Psoas muscle (tissue), 8 donors: Measurements from ENCODE around the gene ZNF839. TPM values are rescaled to one million over a fixed set of nuclear protein-coding genes. Genes with fewer than 3 reads are reported as not detected.
A peak's percentile ranks its signal among the peaks of the same experiment; 100 is the strongest.

Source experiments
- ATAC-seq, 4 donors: fragments of 200-7000 bp; cut with Tn5 transposase; one replicate each; pipeline ENCODE4 v1.9.1; 2020; ENCODE audit warnings: moderate library complexity in 3 of 4, mild to moderate bottlenecking in 2 of 4
- DNase-seq, 2 donors: peaks; one replicate each; pipeline ENCODE4 v3.0.0-alpha.2; 2020
- H3K27ac ChIP-seq: fragments of 200-600 bp; one replicate; pipeline ENCODE4 v1.8.0; 2022
- H3K27me3 ChIP-seq, 3 donors: fragments of 200-600 bp in 1 of 3; one replicate each; pipeline versions ENCODE4 v1.6.1 to v1.8.0; 2013 to 2022; ENCODE audit warnings: low read length in 2 of 3, mild to moderate bottlenecking in 2 of 3, moderate library complexity in 1 of 3; ENCODE audit not compliant: insufficient read depth in 3 of 3
- H3K36me3 ChIP-seq, 2 donors: fragments of 200-600 bp in 1 of 2; one replicate each; pipeline versions ENCODE4 v1.6.1 to v1.8.0; 2013 to 2022; ENCODE audit warnings: low read depth in 1 of 2, mild to moderate bottlenecking in 1 of 2, moderate library complexity in 1 of 2; ENCODE audit not compliant: insufficient read depth in 1 of 2
- H3K4me1 ChIP-seq: fragments of 200-600 bp; one replicate; pipeline ENCODE4 v1.8.0; 2022
- H3K4me3 ChIP-seq: fragments of 200-600 bp; one replicate; pipeline ENCODE4 v1.8.0; 2022; ENCODE audit warnings: mild to moderate bottlenecking
- H3K9me3 ChIP-seq: fragments of 200-600 bp; one replicate; pipeline ENCODE4 v1.8.0; 2022
- CTCF ChIP-seq: fragments of 200-600 bp; IDR thresholded peaks from one replicate; pipeline ENCODE4 v1.8.0; 2022; ENCODE audit warnings: antibody characterized with exemption
- WGBS, 3 donors: extraction: QIAGEN DNeasy Blood & Tissue Kit; methylation state at CpG; one replicate each; pipeline versions ENCODE4 v1.1.6 to v1.1.7; 2013; 5-methylcytosine and 5-hydroxymethylcytosine counted together
- intact Hi-C, 2 donors: fragments of 100-400 bp; cut with DNase I; formaldehyde crosslinking; loops; one replicate each; pipeline versions ENCODE4 v1.11.0 to v1.14.2; 2022
- long read RNA-seq, 2 donors: library from polyadenylated mRNA; unstranded; transcript quantifications; one replicate each; pipeline ENCODE4 v2.0.0, GENCODE V29; 2021
- polyA plus RNA-seq, 3 donors: library from polyadenylated mRNA; stranded (reverse); fragments of 200-250 nt; gene quantifications; one replicate each; pipeline ENCODE4 v1.2.3, GENCODE V29; 2013
- total RNA-seq, 4 donors: library from RNA; stranded (reverse); fragmentation: NEBNext Ultra II Directional in 2 of 4; extraction: Animal tissue kit (Norgen Biotek cat#: 25700) in 2 of 4; gene quantifications; one replicate each; pipeline versions ENCODE4 v1.2.1 to v1.2.4, GENCODE V29; 2021 to 2023
- donor health status: healthy with polysubstance abuse.
- donor health status: DM: no; HTN: no; CAD: no; lungs with moderate emphysema.
- donor health status: Bipolar disorder and iron deficiency.
- donor health status: healthy.
- donor health status: DM: yes; HTN: yes; CAD: no.
- donor health status: DM: no; HTN: no; CAD: no.
- donor health status: DM: no; HTN: no; CAD: no.
- donor health status: DM: yes; HTN: yes; CAD: no.

Gene ZNF839
- total RNA-seq (10 to 100 TPM in 3 of 4 donors, 1 to 10 TPM in 1; 8.5 to 18.2 (median 12.3) TPM), polyA plus RNA-seq (1 to 10 TPM; 4.6 to 10.0 (median 7.2) TPM)
- long read RNA-seq, donor 1, transcript ZNF839-202 (8 exons, 2,987 nt): major isoform, 7 of 22 reads
- long read RNA-seq, donor 1, partial matches to known transcripts: 3 of 22 reads
- long read RNA-seq, donor 1, other reads (novel, unspliced or antisense): 12 of 22 reads
- long read RNA-seq, donor 2, transcript ZNF839-202 (8 exons, 2,987 nt): major isoform, 39 of 54 reads
- long read RNA-seq, donor 2, partial matches to known transcripts: 3 of 54 reads
- long read RNA-seq, donor 2, other reads (novel, unspliced or antisense): 12 of 54 reads

GRCh38 chr14:102319351-102320032 lies at the start of gene ZNF839:
ZNF839 (plus strand) TSS chr14:102319746; CDS start chr14:102319766, 20 bp downstream.
- Histone ChIP-seq H3K36me3 (peaks cover 0 to 10% of the 10 kb centered on the region in 2 donors), H3K4me1 (peaks cover 32% of the 10 kb centered on the region), H3K27ac (peak within 1 kb of the TSS; percentile 99), H3K27me3 (no peaks in the 10 kb centered on the region), H3K9me3 (no peaks in the 10 kb centered on the region), H3K4me3 (peak within 1 kb of the TSS; percentile 85)
- intact Hi-C loops: loop anchor here (2.0 to 10.0 kb wide), 4 partner anchors 43 to 355 kb away; partner anchors contain the start of genes DYNC1H1 (in 2 of the 2), CINP (in 1 of the 2), HSP90AA1 (in 1 of the 2) and TECPR2 (in 1 of the 2)
- WGBS, 3 donors: 0 to 1% (median 0%) methylated on average over 38 to 71 of the region's 71 CpGs
- TF ChIP-seq CTCF: no peak
- ATAC-seq (peak; percentile 65 to 66 (median 66)), DNase-seq (peak; percentile 94 to 98)

GRCh38 chr14:102272392-102272791 lies 47.2 kb upstream of the ZNF839 start:
- Histone ChIP-seq H3K27me3 (no peaks in the 10 kb centered on the region), H3K4me3 (no peak overlapping the region), H3K4me1 (no peaks in the 10 kb centered on the region), H3K27ac (no peak overlapping the region), H3K36me3 (no peaks in the 10 kb centered on the region), H3K9me3 (no peaks in the 10 kb centered on the region)
- ATAC-seq (no peak), DNase-seq (no peak)
- WGBS, 3 donors: 94 to 96% (median 95%) methylated on average over 5 of the region's 5 CpGs
- TF ChIP-seq CTCF: no peak
- intact Hi-C loops: no loop called here

- H3K27me3 ChIP-seq: no peaks in the 10 kb centered on the region
Observed at GRCh38 chr14:102275866-102276265, 43.7 kb upstream of the ZNF839 start.

GRCh38 chr14:102277874-102278630 lies 41.5 kb upstream of the ZNF839 start:
- intact Hi-C loops: no loop called here
- Histone ChIP-seq H3K27ac (no peak overlapping the region), H3K4me1 (peaks cover 9% of the 10 kb centered on the region), H3K9me3 (no peaks in the 10 kb centered on the region), H3K27me3 (no peaks in the 10 kb centered on the region), H3K4me3 (no peak overlapping the region), H3K36me3 (no peaks in the 10 kb centered on the region)
- WGBS, 3 donors: 35 to 54% (median 38%) methylated on average over 7 of the region's 7 CpGs
- ATAC-seq: peak in 1 of 4 donors; percentile 21
- DNase-seq: no peak
- TF ChIP-seq CTCF: no peak

More at GRCh38 chr14:102275866-102276265, 43.7 kb upstream of the ZNF839 start:
- no peak for DNase-seq
- H3K4me3 ChIP-seq: no peak overlapping the region
- 98 to 99% (median 98%) methylated on average over 7 of the region's 7 CpGs for WGBS, 3 donors
- no peaks in the 10 kb centered on the region for H3K9me3 ChIP-seq
- H3K27ac ChIP-seq: no peak overlapping the region
- no peaks in the 10 kb centered on the region for H3K36me3 ChIP-seq
- TF ChIP-seq CTCF: no peak
- intact Hi-C loops: no loop called here
- peaks cover 9% of the 10 kb centered on the region for H3K4me1 ChIP-seq
- no peak for ATAC-seq
